SIG-M5 treated with dmso at 0.1 percent for 504 hours (cell line): ENCODE data around the gene ZNF784.

Experiments used
- DNase-seq: peaks from one replicate; lab custom pipeline; 2025; ENCODE audit not compliant: unreplicated experiment; lab: John Stamatoyannopoulos, UW

Gene ZNF784, protein sequence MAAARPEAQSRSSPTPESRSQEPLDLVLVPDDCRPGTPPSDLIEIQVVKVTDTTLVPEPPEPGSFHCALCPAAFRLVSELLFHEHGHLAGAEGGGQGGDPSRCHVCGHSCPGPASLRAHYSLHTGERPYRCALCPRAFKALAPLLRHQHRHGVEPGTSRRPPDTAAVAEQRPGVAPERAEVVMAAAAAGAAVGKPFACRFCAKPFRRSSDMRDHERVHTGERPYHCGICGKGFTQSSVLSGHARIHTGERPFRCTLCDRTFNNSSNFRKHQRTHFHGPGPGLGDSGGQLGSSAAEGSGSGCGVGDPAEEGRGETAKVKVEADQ

DNA sequence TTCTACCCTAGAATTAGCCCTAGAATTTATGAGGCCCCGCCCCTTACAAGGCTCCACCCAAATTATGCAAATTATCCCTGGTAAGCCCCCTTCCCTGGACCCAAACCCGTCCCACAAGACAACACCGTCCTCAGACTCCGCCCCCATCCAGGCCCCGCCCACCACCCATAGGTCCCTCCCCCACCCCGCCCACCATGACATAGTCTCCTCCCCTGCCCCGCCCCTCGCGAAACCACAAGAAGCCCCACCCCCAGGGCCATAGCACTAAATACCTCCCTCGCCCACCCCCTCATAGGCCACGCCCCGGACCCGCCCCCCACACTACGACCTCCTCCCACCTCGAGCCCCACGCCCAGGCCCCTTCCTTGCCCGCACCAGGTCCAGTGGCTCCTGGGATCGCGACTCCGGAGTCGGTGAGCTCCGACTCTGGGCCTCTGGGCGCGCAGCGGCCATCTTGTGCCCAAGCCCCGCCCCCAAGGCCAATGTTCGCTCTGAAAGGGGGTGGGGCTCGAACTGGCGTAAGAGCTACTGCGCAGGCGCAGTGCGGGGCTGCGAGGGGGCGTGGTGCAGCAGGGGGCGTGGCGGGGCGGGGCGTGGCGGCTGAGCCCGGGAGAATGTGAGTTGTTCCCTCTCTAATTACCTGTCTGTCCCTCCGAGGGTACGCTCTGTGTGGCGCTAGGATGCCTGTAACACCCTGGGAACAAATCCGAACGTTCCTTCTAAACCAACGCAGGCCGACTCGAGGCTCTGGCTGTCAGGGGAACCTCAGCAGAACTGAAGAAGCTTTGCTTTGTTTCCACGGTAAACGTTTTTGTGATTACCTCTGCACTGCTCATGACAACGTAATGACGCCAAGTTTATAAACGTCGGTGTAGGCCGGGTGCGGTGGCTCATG is at the start of gene ZNF784:
Gene ZNF784, minus strand, starts transcription at position 458 of the 895 bp plus-strand sequence. Its CDS starts 5 bp downstream, at position 453.
- peak; percentile 88 for DNase-seq

DNA sequence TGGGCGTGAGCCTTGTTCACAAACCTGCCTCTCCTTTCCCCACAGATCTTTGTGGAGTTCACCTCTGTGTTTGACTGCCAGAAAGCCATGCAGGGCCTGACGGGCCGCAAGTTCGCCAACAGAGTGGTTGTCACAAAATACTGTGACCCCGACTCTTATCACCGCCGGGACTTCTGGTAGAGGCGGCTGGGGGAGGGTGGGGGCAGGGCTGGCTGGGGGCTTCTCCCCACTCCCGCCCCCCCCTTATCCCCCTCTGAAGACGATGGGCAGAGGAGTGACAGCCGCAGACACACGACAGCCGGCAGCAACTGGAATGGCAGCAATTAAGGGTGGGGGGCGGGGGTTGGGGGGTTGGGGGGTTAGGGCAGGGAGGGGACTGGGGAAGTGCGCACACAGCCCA is 49.5 kb upstream of the ZNF784 start:
- no peak for DNase-seq

DNA sequence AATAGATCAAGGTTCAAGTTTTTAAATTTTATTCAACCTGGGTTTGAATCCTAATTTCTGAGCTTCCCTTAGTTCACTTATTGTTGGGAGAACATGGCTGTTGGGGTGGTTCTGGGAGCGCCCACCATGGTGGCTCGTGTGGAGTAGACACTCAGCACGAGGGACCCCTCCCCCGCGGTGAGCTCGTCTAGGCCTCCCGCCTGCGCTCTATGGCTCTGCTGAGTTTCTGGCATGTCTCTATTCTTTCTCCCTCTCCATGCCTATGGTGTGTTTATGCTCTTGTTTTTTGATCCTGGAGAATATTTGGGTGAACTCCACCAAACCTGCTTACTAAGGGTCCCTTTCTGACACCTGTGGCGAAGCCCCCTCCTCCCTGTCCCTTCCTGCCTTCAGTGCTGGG is 49.1 kb upstream of the ZNF784 start:
- DNase-seq: no peak

DNA sequence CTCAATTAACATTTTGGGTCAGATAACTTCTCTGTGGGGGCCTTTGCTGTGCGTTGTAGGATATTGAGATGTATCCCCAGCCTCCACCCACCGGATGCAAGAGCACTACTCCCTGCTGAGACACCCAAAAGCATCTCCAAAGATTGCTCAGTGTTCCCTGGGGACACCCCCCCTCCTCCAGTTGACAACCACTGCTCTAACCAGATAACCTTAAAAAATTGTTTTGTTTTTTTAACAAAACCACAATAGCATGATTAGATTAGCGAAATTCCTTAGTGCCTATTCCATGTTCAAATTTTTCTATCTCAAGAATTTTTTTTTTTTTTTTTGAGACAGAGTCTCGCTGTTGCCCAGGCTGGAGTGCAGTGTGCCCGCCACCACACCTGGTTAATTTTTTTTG is 48.1 kb upstream of the ZNF784 start:
- DNase-seq: no peak

DNA sequence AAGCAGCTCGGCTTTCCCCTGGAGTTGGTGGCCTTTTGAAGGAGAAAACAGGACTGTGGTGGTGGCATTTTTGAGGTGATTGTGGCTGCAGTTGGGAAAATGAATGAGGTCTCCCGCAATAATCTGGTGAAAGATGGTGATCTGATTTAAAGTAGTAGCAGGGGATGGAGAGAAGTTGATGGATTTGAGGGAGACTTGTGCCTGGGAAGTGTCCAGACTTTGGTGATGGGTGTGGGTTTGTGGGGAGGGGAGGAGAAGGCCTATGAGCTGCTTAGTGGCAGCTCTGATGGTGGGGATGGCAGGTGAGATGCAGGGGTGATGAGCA is 46.6 kb upstream of the ZNF784 start:
- DNase-seq: no peak

DNA sequence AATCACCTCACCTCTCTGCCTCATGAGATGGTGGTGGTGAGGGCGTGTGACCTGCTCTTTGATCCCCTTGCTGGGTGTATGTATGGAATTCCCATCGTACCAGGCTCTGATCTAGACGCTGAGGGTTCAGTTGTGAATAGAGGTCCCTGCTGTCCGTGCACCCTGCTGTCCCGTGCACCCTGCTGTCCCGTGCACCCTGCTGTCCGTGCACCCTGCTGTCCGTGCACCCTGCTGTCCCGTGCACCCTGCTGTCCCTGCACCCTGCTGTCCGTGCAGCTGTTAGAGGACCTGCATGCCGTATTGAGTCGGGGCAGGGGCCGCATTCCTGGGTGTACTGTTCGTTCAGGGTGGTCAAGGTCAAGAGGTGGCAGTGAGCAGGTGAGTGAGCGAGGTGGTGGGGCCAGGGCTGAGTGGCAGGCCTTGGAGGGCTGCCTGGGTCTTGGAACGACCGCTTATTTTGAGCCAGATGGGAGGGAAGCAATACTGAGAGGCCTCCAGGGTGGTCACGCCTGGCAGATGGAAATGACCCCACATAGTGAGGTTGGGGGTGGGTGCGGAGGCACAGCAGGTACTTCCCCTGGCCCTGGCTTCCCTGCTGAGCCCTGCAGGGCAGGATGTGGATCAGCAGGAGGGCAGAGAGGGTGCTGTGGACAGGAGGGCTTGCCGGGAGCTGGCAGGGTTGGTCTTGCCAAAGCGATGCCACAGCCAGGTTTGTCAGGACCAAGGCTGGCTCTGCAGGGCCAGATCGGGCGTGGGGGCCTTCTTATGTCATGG is 46.1 kb upstream of the ZNF784 start:
- DNase-seq: no peak

DNA sequence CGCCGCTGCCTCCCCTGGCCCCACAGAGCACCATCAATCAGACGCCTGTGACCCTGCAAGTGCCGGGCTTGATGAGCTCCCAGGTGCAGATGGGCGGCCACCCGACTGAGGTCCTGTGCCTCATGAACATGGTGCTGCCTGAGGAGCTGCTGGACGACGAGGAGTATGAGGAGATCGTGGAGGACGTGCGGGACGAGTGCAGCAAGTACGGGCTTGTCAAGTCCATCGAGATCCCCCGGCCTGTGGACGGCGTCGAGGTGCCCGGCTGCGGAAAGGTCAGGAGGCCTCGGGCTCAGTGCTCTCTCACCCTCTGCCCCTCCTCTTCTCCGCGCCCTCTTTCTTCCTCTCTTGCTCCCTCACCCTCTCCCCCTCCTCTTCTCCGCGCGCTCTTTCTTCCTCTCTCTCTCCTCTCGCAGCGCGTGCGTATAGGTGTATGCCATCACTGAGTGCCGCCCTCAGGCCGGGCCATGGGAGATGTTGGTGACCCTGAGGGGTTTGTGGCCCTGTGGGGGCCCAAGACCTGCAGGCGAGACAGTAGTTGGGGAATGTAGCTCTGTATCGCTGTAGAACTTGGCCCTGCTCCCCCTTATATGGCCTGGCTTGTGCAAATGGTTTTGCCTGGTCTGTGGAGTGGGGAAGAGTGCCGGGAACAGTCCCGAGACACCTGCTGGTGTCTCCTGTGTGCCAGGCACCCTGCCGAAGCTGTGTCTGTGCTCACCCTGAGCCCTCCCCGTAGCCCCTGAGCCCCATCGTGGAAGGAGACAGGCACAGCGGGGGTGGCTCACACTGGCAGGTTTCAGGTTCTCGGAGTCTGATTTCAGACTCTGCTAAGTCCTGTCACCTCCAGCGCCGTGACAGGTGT is 45.3 kb upstream of the ZNF784 start:
- no peak for DNase-seq

DNA sequence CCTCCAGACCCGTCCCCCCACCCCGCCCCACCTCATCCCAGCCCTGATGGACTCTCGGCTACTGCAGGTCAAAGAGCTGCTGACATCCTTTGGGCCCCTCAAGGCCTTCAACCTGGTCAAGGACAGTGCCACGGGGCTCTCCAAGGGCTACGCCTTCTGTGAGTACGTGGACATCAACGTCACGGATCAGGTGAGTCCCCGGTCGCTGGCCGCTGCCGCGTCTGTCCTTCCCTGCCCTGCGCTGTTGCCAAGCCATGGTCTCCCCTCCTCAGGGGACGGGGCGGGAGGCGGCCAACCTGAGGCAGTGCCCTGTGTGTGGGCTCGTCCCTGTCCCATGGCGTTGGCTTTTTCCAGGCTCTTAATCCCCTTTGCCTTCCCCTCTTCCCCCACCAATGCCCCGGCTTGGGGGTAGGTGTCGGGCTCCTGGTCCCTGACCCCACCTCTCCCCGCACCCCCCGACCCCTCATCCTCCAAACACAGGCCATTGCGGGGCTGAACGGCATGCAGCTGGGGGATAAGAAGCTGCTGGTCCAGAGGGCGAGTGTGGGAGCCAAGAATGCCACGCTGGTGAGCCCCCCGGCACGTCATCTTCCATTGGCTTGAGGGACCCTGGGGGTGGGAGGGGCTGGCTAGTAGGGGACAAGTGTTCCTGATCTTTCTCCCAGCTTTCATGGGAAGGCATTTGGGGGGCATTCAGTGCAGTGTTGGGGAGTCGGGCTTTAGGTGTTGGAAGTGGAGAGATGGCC is 44.4 kb upstream of the ZNF784 start:
- no peak for DNase-seq

DNA sequence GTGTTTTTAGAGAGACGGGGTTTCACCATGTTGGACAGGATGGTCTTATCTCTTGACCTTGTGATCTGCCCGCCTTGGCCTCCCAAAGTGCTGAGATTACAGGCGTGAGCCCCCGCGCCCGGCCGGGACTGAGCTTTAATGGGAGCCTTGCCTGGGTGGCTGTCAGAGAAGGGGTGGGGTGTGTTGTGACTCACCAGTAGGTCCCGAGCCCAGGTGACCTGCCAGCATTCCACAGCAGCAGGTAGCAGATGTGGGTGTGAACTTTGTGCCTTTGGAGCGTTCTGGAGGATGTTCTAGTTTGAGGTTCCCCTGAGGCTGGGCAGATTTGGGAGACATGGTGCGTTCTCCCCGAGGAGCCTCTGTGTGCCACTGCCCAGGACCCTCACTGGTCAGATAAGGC is 43.6 kb upstream of the ZNF784 start:
- no peak for DNase-seq

DNA sequence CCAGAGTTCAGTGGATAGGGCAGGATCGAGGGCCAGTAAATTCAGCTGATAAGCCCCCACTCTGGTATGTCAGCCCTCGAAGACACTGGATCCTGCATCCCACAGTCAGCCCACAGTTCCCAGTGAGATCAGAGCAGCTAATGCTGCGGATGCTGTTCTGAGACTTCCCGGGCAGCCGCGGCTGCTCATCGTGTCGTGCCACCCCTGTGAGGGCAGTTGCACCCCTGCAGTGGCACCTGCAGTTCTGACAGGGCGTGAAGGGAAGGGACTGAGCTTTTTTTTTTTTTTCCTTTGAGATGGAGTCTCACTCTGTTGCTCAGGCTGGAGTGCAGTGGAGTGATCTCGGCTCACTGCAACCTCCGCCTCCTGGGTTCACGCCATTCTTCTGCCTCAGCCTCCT is 43.1 kb upstream of the ZNF784 start:
- DNase-seq: no peak

DNA sequence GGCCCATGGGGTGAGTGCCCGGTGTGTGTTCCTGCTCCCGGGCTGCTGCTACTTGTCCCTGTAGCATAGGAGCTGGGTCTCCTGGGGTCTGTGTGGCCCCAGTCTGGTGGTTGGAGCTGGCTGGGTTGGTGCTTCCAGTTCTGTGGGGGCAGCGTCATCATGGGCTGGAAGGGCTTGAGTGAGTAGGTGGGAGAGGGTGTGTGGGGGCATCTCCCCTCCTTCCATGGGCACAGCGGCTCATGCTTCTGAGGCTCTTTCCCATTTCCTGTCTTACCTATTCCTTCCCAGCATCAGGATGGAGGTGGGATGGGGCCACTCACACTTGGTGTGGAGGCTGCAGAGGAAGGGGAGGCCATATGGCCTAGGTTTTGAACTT is 42.6 kb upstream of the ZNF784 start:
- DNase-seq: no peak

DNA sequence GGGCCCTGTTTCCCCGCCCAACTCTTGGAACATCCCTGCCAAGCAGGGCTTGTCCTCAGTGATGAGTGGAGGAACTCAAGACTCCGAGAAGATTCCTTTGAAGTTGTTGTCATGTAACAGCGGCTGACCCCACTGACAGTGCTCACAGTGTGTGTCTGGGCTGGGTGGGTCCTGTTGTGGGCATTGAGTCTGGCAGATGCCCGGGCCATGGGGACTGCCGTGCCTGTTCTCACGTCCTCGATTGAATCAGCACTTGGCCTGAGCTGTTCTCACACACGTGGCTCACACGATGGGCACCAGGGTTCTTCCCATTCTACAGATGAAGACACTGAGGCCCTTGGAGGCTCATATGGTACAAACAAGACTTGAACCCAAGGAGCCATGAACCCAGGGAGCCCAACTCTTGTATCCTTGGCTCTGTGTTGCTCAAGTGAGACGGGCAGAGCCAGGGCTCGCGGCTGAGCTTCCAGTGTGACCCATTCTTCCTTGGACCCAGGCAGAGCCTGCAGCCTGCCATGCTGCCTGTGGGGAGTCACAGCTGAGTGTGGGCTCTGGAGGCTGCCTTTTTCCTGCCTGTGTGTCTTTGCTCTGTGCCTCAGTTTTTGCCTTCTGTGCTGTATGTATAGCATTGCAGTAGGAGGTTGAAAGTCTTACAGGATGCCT is 42.1 kb upstream of the ZNF784 start:
- DNase-seq: no peak

DNA sequence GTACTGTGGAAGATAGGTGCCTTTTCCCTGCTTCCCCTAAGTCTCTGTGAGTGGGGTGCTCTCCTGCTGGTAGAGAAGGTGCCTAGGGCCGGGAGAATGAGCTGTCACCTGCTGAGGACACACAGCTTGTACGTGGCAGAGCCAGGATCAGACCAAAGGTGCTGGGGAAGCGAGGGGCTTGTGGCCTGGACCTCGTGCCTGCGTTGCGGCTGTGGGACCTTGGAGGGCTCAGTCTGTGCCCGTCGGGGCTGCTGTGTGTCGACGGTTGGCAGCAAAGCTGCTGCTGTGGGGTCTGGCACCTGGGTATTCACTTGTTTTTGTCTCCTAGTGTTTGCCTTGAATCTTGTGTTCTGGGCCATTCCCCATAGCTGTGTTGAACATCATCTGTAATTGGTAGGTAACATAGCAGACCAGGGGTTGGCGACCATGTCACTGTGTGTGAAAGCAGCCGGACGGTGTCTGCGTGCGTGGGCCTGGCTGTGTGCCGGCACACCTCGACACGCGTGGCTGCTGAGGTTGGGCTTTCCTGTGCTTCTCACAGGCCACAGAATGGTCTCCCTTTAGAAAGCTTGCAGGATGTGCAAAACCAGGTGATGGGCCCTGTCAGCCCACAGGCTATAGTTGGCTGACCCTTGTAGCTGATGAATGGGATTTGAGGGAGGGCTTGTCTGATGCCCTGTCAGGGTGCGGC is 39.6 kb upstream of the ZNF784 start:
- no peak for DNase-seq

DNA sequence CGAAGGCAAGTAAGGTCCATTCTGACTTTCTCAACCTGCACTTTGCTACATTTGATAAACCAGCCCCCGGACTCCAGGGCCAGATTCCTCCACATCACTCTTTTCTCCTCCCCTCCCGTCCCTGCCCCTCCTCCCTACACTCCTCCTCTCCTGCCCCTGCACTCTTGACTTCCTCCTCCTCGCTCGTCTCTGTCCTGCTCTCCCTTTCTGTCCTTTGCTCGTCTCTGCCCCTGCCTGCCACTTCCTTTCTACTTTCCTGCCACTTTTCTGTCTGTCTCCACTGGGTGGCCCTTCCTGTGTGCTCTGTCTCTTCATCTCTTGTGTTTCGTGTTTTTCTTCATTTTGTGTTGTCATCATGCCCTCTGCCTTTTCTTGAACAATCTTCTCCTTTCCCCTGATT is 37.5 kb upstream of the ZNF784 start:
- DNase-seq: peak; percentile 23

DNA sequence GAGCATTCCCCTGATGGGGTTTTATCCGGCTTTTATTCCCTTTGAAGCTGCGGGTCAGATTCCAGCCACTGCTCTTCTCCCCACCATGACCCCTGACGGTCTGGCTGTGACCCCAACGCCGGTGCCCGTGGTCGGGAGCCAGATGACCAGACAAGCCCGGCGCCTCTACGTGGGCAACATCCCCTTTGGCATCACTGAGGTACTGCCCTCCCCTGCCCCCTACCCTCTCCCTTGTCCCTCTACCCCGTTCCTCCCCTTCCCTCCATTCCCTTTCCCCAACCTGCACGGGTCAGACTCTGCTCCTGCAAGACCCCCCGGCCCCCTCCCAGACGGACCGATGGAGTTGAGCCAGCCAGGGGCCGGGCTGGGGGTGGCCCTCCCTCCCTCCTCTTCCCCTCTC is 36.6 kb upstream of the ZNF784 start:
- no peak for DNase-seq

DNA sequence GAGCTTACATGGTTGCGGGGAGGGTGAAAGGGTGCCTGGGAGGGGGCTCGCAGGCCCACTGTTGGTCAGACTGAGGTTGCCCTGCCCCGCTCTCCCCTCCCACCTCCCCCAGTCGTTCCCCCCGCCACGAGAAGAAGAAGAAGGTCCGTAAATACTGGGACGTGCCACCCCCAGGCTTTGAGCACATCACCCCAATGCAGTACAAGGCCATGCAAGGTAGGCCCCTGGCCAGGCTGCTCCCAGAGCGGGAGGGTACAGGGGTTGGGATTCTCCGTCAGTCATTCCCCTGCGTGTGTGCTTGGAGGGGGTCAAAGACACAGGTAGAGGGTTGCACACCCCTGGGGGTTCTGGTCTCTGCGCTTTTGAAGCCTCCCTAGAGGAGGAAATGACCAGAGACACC is 36.0 kb upstream of the ZNF784 start:
- no peak for DNase-seq

DNA sequence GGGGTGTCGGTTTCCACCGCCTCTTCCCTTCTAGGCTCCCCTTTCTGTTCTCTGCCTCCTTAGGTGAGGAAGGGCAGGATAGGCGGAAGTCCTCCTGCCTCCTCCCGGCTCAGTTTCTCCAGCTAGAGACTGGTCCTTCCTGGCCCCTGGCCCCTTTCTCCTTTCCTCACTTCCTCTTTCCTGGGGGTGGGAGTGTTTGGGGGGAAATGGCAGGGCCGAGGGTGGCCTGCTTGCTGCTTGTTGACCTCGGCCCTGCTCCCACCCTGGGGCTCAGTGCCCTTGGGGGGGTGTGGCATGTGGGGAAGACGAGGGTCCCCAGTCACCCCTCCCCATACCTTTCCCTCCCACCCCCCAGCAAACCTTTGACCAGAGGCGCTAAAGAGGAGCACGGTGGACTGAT is 35.5 kb upstream of the ZNF784 start:
- DNase-seq: no peak

DNA sequence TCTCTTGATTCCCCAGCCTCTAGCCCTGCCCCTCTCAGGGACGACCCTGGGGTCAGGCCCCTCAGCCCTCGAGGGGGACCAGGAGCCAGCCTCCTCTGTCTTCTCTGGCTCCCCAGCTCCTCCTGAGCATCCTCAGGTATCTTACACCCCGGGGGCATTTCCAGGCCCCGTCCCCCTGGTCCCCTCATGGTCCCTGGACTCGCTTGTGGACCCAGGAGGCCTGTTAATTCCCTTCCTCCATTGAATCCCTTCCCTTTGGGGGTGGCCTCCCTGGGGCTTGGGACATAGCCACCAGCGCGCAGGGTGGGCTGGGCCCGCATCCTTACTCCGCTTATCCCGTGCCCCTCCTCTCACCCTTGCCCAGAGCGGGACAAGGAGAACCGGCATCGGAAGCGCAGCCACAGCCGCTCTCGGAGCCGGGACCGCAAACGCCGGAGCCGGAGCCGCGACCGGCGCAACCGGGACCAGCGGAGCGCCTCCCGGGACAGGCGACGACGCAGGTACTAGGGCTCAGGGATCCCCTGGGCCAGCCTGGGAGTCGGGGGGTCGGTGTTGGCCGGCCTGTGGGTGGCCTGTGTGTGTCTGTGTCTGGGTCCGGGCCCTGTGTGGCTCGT is 34.6 kb upstream of the ZNF784 start:
- DNase-seq: no peak
